ENCODE data around the gene COL21A1. TPM values are rescaled to one million over a fixed set of nuclear protein-coding genes. Genes with fewer than 3 reads are reported as not detected.

Gene COL21A1
- total and polyA plus RNA-seq, 2 of the 13 experiments (the other 11 are each of a cell fraction or from before 2014, with no cell fraction given): 0.13 TPM; not detected in 1

GRCh38 chr6:56227071-56227879 lies 20.1 kb downstream of the COL21A1 start:
- no peak overlapping the region for H2AFZ ChIP-seq (ENCODE audit: low read length)
- intact Hi-C loops (cut with micrococcal nuclease; ENCODE audit: unreplicated experiment): no loop called here
- no peak overlapping the region for H3K4me2 ChIP-seq (ENCODE audit: low read depth, low read length)
- FAIRE-seq: no peak
- ChIA-PET CTCF (ENCODE audit: low intra/inter-chr PET ratio, low total read pairs) (no interaction called here), POLR2A (no interaction called here)
- no peak overlapping the region for H3K9ac ChIP-seq (ENCODE audit: insufficient read depth, low read depth, low read length)
- 4% methylated on average over 2 of the region's 2 CpGs for WGBS (ENCODE audit: low lambda C conversion rate)
- H3K79me2 ChIP-seq (ENCODE audit: insufficient read depth, low read length): no peaks in the 10 kb centered on the region
- no peak for ATAC-seq
- H4K20me1 ChIP-seq (ENCODE audit: insufficient read depth, low read length): no peaks in the 10 kb centered on the region
- H3K36me3 ChIP-seq (replicated peaks in 1 of 2; ENCODE audit: control insufficient read depth in 1 of 2, insufficient read depth in 2 of 2, low read length in 2 of 2): no peaks in the 10 kb centered on the region
- no peak overlapping the region for H3K27ac ChIP-seq (ENCODE audit: extremely low read length, insufficient read depth, low read length)
- DNase-seq (ENCODE audit: low spot score): no peak
- H3K27me3 ChIP-seq (ENCODE audit: control insufficient read depth in 1 of 2, insufficient read depth in 2 of 2, low read length in 2 of 2): no peaks in the 10 kb centered on the region
- BruUV-seq (replicated peaks): no TSS peak
- H3K4me1 ChIP-seq (ENCODE audit: insufficient read depth, low read length): no peaks in the 10 kb centered on the region
- H3K4me3 ChIP-seq (replicated peaks in 1 of 3; ENCODE audit: insufficient read depth in 1 of 3, low read depth in 2 of 3, low read length in 3 of 3): no peak overlapping the region
- no peaks in the 10 kb centered on the region for H3K9me3 ChIP-seq (ENCODE audit: low read length)
- no peak for TF ChIP-seq ZNF776 (CRISPR knock-in tag; IDR thresholded peaks at IDR 0.05)
- TF ChIP-seq RXRB (CRISPR knock-in tag; IDR thresholded peaks at IDR 0.05; ENCODE audit: borderline replicate concordance): no peak
- TF ChIP-seq, protein P1, sequence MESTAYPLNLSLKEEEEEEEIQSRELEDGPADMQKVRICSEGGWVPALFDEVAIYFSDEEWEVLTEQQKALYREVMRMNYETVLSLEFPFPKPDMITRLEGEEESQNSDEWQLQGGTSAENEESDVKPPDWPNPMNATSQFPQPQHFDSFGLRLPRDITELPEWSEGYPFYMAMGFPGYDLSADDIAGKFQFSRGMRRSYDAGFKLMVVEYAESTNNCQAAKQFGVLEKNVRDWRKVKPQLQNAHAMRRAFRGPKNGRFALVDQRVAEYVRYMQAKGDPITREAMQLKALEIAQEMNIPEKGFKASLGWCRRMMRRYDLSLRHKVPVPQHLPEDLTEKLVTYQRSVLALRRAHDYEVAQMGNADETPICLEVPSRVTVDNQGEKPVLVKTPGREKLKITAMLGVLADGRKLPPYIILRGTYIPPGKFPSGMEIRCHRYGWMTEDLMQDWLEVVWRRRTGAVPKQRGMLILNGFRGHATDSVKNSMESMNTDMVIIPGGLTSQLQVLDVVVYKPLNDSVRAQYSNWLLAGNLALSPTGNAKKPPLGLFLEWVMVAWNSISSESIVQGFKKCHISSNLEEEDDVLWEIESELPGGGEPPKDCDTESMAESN (CRISPR knock-in tag; conservative IDR thresholded peaks at IDR 0.05): no peak
- no peak for TF ChIP-seq ZNF256 (CRISPR knock-in tag; conservative IDR thresholded peaks at IDR 0.05)
- TF ChIP-seq ERF (CRISPR knock-in tag; IDR thresholded peaks at IDR 0.05): no peak
- TF ChIP-seq GPBP1L1 (CRISPR knock-in tag; IDR thresholded peaks at IDR 0.05): no peak
- TF ChIP-seq SUZ12 (IDR thresholded peaks at IDR 0.05; ENCODE audit: low read depth, low read length): no peak
- no peak for TF ChIP-seq ZMYM3 (CRISPR knock-in tag; IDR thresholded peaks at IDR 0.05)
- TF ChIP-seq ZNF576 (CRISPR knock-in tag; IDR thresholded peaks at IDR 0.05): no peak
- TF ChIP-seq, protein P2, sequence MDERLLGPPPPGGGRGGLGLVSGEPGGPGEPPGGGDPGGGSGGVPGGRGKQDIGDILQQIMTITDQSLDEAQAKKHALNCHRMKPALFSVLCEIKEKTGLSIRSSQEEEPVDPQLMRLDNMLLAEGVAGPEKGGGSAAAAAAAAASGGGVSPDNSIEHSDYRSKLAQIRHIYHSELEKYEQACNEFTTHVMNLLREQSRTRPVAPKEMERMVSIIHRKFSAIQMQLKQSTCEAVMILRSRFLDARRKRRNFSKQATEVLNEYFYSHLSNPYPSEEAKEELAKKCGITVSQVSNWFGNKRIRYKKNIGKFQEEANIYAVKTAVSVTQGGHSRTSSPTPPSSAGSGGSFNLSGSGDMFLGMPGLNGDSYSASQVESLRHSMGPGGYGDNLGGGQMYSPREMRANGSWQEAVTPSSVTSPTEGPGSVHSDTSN (CRISPR knock-in tag; IDR thresholded peaks at IDR 0.05): no peak
- no peak for TF ChIP-seq REXO4 (CRISPR knock-in tag; IDR thresholded peaks at IDR 0.05; ENCODE audit: borderline replicate concordance)
- in situ Hi-C loops (cut with HindIII; ENCODE audit: extremely low pct_ligation_motif_present, low pct_unique_long_range_greater_than_20kb): no loop called here

Measured in HepG2 (cell line).